H1 (cell line): ENCODE results near the gene VPS72.

ENCODE experiments used
- MAFK ChIP-seq: IDR thresholded peaks from 2 replicates; pipeline ENCODE4 v1.6.1; 2012; ENCODE audit warnings: low read depth, mild to moderate bottlenecking, improper control_type of control experiment, low read length
- POLR2A ChIP-seq, 2 experiments: IDR thresholded peaks; 1 replicate in 1 of 2; 2 replicates in 1 of 2; pipeline ENCODE4 v1.6.1; 2011; ENCODE audit warnings: low read depth in 2 of 2, low read length in 2 of 2, mild to moderate bottlenecking in 2 of 2; ENCODE audit errors: control extremely low read depth in 1 of 2
- POLR2AphosphoS5 ChIP-seq: IDR thresholded peaks from 2 replicates; pipeline ENCODE4 v1.6.1; 2011; ENCODE audit warnings: low read depth, low read length
- YY1 ChIP-seq: IDR thresholded peaks from 2 replicates; pipeline ENCODE4 v1.6.1; 2011; ENCODE audit warnings: low read depth, mild to moderate bottlenecking, low read length

GRCh38 chr1:151165738-151166504 lies 24.1 kb downstream of the VPS72 start, which contains the start of the genes LYSMD1 and SCNM1:
- TF ChIP-seq POLR2AphosphoS5 (no peak; the same call in 1 of the 2 replicates), YY1 (peak; percentile 78), MAFK (no peak), POLR2A (IDR thresholded peaks at IDR 0.05; ENCODE audit: control extremely low read depth in 1 of 2, low read depth in 2 of 2, low read length in 2 of 2) (peak in 1 of 2 experiments; percentile 43; a peak in 1 of 3 replicates)
